ENCODE results near the gene WDR37.
A peak's percentile ranks its signal among the peaks of the same experiment; 100 is the strongest.
"Not testable (repeated sequence)": the region's sequence is repeated elsewhere in the genome, so short reads cannot be mapped to it uniquely, and the experiment has no call there.

WDR37 gene

GRCh38 chr10:1043532-1043995 lies 12.6 kb upstream of the WDR37 start:
- DNase-seq = no peak

- DNase-seq = no peak
Observed at GRCh38 chr10:1044146-1044545, 12.0 kb upstream of the WDR37 start.

- no peak for DNase-seq
Observed at GRCh38 chr10:1044964-1045363, 11.2 kb upstream of the WDR37 start.

GRCh38 chr10:1045415-1045814 lies 10.8 kb upstream of the WDR37 start:
- no peak for DNase-seq

GRCh38 chr10:1047937-1048336 lies 8.2 kb upstream of the WDR37 start:
- DNase-seq = no peak

GRCh38 chr10:1048349-1048731 lies 7.8 kb upstream of the WDR37 start:
- DNase-seq = no peak

GRCh38 chr10:1048732-1049424 lies 7.3 kb upstream of the WDR37 start, which contains the start of gene IDI1:
Gene IDI1, minus strand, starts transcription at chr10:1049119. Its CDS starts 116 bp downstream, at chr10:1049003.
- DNase-seq = peak; percentile 87

- no peak for DNase-seq
Observed at GRCh38 chr10:1049425-1049958, 6.7 kb upstream of the WDR37 start.

- no peak for DNase-seq
Observed at GRCh38 chr10:1050145-1050544, 6.0 kb upstream of the WDR37 start.

GRCh38 chr10:1050554-1050953 lies 5.6 kb upstream of the WDR37 start:
- no peak for DNase-seq

GRCh38 chr10:1054684-1055083 lies 1.5 kb upstream of the WDR37 start:
- DNase-seq = no peak

- DNase-seq = no peak
Observed at GRCh38 chr10:1057106-1057657, 997 bp downstream of the WDR37 start.

- no peak for DNase-seq
Observed at GRCh38 chr10:1058017-1058416, 1.8 kb downstream of the WDR37 start.

- DNase-seq = no peak
Observed at GRCh38 chr10:1059902-1060301, 3.7 kb downstream of the WDR37 start.

GRCh38 chr10:1061930-1062774 lies 6.0 kb downstream of the WDR37 start:
- no peak for DNase-seq

GRCh38 chr10:1063232-1063865 lies 7.2 kb downstream of the WDR37 start:
- no peak for DNase-seq

GRCh38 chr10:1064964-1065247 lies 8.7 kb downstream of the WDR37 start:
- no peak for DNase-seq

GRCh38 chr10:1066734-1067133 lies 10.5 kb downstream of the WDR37 start:
- DNase-seq = not testable (repeated sequence)

- DNase-seq = no peak
Observed at GRCh38 chr10:1068380-1069361, 12.5 kb downstream of the WDR37 start.

- no peak for DNase-seq
Observed at GRCh38 chr10:1070919-1071318, 14.7 kb downstream of the WDR37 start.

- no peak for DNase-seq
Observed at GRCh38 chr10:1074052-1074747, 18.0 kb downstream of the WDR37 start.
